Adrenal gland (tissue), 12 donors: ENCODE results near the gene FAM20C. TPM values are rescaled to one million over a fixed set of nuclear protein-coding genes. Genes with fewer than 3 reads are reported as not detected.
A peak's percentile ranks its signal among the peaks of the same experiment; 100 is the strongest.

Experiments
- DNase-seq, 7 donors: peaks; one replicate each; pipeline ENCODE4 v3.0.0-alpha.2; 2019 to 2020
- H3K27ac ChIP-seq, 5 donors: fragments of 200-600 bp; sonication (generic) in 4 of 5; 1 replicate in 3 of 5; 2 replicates in 2 of 5; pipeline versions ENCODE4 v1.5.1 to v1.8.0; 2016 to 2020; ENCODE audit warnings: mild to moderate bottlenecking in 1 of 5
- H3K27me3 ChIP-seq: fragments of 200-600 bp; 2 replicates; pipeline ENCODE4 v1.8.0; 2021
- H3K36me3 ChIP-seq, 2 donors: fragments of 200-600 bp; replicated peaks in 1 of 2; 1 replicate in 1 of 2; 2 replicates in 1 of 2; pipeline versions ENCODE4 v1.5.1 to v1.8.0; 2018 to 2022
- H3K4me1 ChIP-seq, 2 donors: fragments of 200-600 bp; replicated peaks in 1 of 2; 1 replicate in 1 of 2; 2 replicates in 1 of 2; pipeline versions ENCODE4 v1.5.1 to v1.8.0; 2018 to 2021
- H3K4me3 ChIP-seq, 4 donors: fragments of 200-600 bp; sonication (generic) in 3 of 4; one replicate each; pipeline ENCODE4 v1.5.1; 2016 to 2018
- H3K9me3 ChIP-seq, 3 donors: fragments of 200-600 bp; sonication (generic) in 1 of 3; replicated peaks in 1 of 3; 1 replicate in 2 of 3; 2 replicates in 1 of 3; pipeline versions ENCODE4 v1.5.1 to v1.8.0; 2016 to 2021
- CTCF ChIP-seq, 6 experiments: fragments of 450-650 bp in 4 of 6; fragments of 200-600 bp in 2 of 6; sonication (generic) in 1 of 6; IDR thresholded peaks; 1 replicate in 5 of 6; 2 replicates in 1 of 6; pipeline versions ENCODE4 v1.5.1 to v1.8.0; 2016 to 2021; ENCODE audit warnings: antibody characterized with exemption in 6 of 6, mild to moderate bottlenecking in 2 of 6, moderate library complexity in 1 of 6
- POLR2A ChIP-seq, 2 donors: fragments of 450-650 bp; IDR thresholded peaks; one replicate each; pipeline ENCODE4 v1.6.1; 2017; ENCODE audit warnings: antibody characterized with exemption in 2 of 2, mild to moderate bottlenecking in 2 of 2, moderate library complexity in 1 of 2
- WGBS, 4 donors: extraction: QIAGEN DNeasy Blood & Tissue Kit in 2 of 4; methylation state at CpG; one replicate each; pipeline versions ENCODE4 v1.1.5 to v1.1.7; 2013 to 2017; 5-methylcytosine and 5-hydroxymethylcytosine counted together
- intact Hi-C, 2 donors: fragments of 100-400 bp; cut with DNase I; formaldehyde crosslinking; loops; one replicate each; pipeline versions ENCODE4 v1.14.1 to v1.15.0; 2022 to 2023
- polyA plus RNA-seq, 3 donors: library from polyadenylated mRNA; stranded (reverse); fragments of 200-250 nt in 2 of 3; fragments of 350-450 nt in 1 of 3; fragmentation: Illumina TruSeq in 1 of 3; extraction: RNeasy Lipid Tissue Mini Kit (QIAGEN cat#74804) in 1 of 3; gene quantifications; one replicate each; pipeline ENCODE4 v1.2.3, GENCODE V29; 2013 to 2014
- total RNA-seq, 9 donors: library from RNA; depleted of rRNA in 4 of 9; stranded (reverse); fragments of >200 nt in 4 of 9; fragments of 120-200 nt in 1 of 9; fragmentation: NEBNext Ultra II Directional in 1 of 9; extraction: Animal tissue kit (Norgen Biotek cat#: 25700) in 1 of 9; gene quantifications; one replicate each; pipeline versions ENCODE4 v1.1.0 to v1.2.4, GENCODE V29; 2013 to 2023
- donor health status: healthy with polysubstance abuse.
- donor health status: Bipolar disorder and iron deficiency.
- donor health status: DM: yes; HTN: yes; CAD: no.
- donor health status: DM: no; HTN: no; CAD: no.
- donor health status: DM: no; HTN: no; CAD: no.
- donor health status: DM: yes; HTN: yes; CAD: no.

Gene FAM20C
- total and polyA plus RNA-seq, 12 donors: 2.8 to 57.9 (median 36.0) TPM

GRCh38 chr7:187227-187927 lies 5.0 kb upstream of the FAM20C start:
- H3K4me3 ChIP-seq: no peak overlapping the region
- H3K27ac ChIP-seq: no peak overlapping the region
- WGBS, 4 donors: 87 to 91% (median 90%) methylated on average over 17 to 28 of the region's 28 CpGs
- H3K4me1 ChIP-seq: peaks cover 7 to 9% of the 10 kb centered on the region in 2 donors
- no peaks in the 10 kb centered on the region for H3K27me3 ChIP-seq
- intact Hi-C loops: no loop called here
- no peaks in the 10 kb centered on the region for H3K36me3 ChIP-seq
- H3K9me3 ChIP-seq: no peaks in the 10 kb centered on the region
- peak in 1 of 7 donors; percentile 23 for DNase-seq
- TF ChIP-seq CTCF (IDR thresholded peaks at IDR 0.05) (no peak), POLR2A (IDR thresholded peaks at IDR 0.05) (no peak)

- H3K9me3 ChIP-seq: no peaks in the 10 kb centered on the region
- TF ChIP-seq POLR2A (IDR thresholded peaks at IDR 0.05) (no peak), CTCF (IDR thresholded peaks at IDR 0.05) (no peak)
- no peak overlapping the region for H3K4me3 ChIP-seq
- WGBS, 4 donors: 87 to 92% (median 91%) methylated on average over 11 of the region's 11 CpGs
- peaks cover 7 to 9% of the 10 kb centered on the region in 2 donors for H3K4me1 ChIP-seq
- no peak overlapping the region for H3K27ac ChIP-seq
- intact Hi-C loops: no loop called here
- H3K27me3 ChIP-seq: no peaks in the 10 kb centered on the region
- no peak for DNase-seq
- no peaks in the 10 kb centered on the region for H3K36me3 ChIP-seq
Measured at GRCh38 chr7:188174-188573, 4.2 kb upstream of the FAM20C start.

GRCh38 chr7:188727-189500 lies 3.5 kb upstream of the FAM20C start:
- Histone ChIP-seq H3K36me3 (no peaks in the 10 kb centered on the region), H3K27me3 (no peaks in the 10 kb centered on the region), H3K27ac (no peak overlapping the region), H3K4me1 (peaks cover 13 to 15% of the 10 kb centered on the region in 2 donors), H3K9me3 (no peaks in the 10 kb centered on the region), H3K4me3 (no peak overlapping the region)
- DNase-seq: no peak
- no peak for TF ChIP-seq CTCF (IDR thresholded peaks at IDR 0.05)
- intact Hi-C loops: no loop called here
- WGBS, 4 donors: 74 to 81% (median 79%) methylated on average over 18 to 24 of the region's 24 CpGs

- Histone ChIP-seq H3K27ac (no peak overlapping the region), H3K9me3 (no peaks in the 10 kb centered on the region), H3K27me3 (no peaks in the 10 kb centered on the region), H3K4me3 (no peak overlapping the region), H3K36me3 (no peaks in the 10 kb centered on the region), H3K4me1 (peaks cover 21 to 23% of the 10 kb centered on the region in 2 donors)
- 67 to 97% (median 81%) methylated on average over 4 of the region's 4 CpGs for WGBS, 4 donors
- TF ChIP-seq CTCF (IDR thresholded peaks at IDR 0.05): no peak
- no peak for TF ChIP-seq POLR2A (IDR thresholded peaks at IDR 0.05)
- DNase-seq: no peak
- intact Hi-C loops: no loop called here
Measured at GRCh38 chr7:189719-190118, 2.7 kb upstream of the FAM20C start.
